ENCODE data around the gene SLF2. TPM values are rescaled to one million over a fixed set of nuclear protein-coding genes. Genes with fewer than 3 reads are reported as not detected.

Gene SLF2
- total RNA-seq: 10 to 100 TPM; 15.8 to 23.6 (median 18.7) TPM
- 10 to 100 TPM in 1 of 2 donors, 1 to 10 TPM in 1; 4.8 to 17.3 TPM for polyA plus RNA-seq
- long read RNA-seq, donor 1, full-length matches to known transcripts: 4 of 8 reads
- long read RNA-seq, donor 1, partial matches to known transcripts: 1 of 8 reads
- long read RNA-seq, donor 1, other reads (novel, unspliced or antisense): 3 of 8 reads
- long read RNA-seq, donor 2, full-length matches to known transcripts: 3 of 11 reads
- long read RNA-seq, donor 2, partial matches to known transcripts: 7 of 11 reads
- long read RNA-seq, donor 2, other reads (novel, unspliced or antisense): 1 of 11 reads
- long read RNA-seq, donor 3, full-length matches to known transcripts: 3 of 11 reads
- long read RNA-seq, donor 3, partial matches to known transcripts: 6 of 11 reads
- long read RNA-seq, donor 3, other reads (novel, unspliced or antisense): 2 of 11 reads

- TF ChIP-seq CTCF (IDR thresholded peaks at IDR 0.05): peak in 1 of 9 donors; percentile 5
- peaks cover 0 to 50% (median 39%) of the 10 kb centered on the region in 9 donors for H3K4me1 ChIP-seq
- peak within 1 kb of the TSS; percentile 88 to 99 (median 97) for H3K27ac ChIP-seq
- H3K4me3 ChIP-seq: peak within 1 kb of the TSS; percentile 77 to 99 (median 94)
- DNase-seq: peak; percentile 95 to 99
- peaks cover 0 to 35% (median 13%) of the 10 kb centered on the region in 9 donors for H3K36me3 ChIP-seq
- intact Hi-C loops (cut with DNase I): no loop called here
- 1% methylated on average over 66 to 71 of the region's 71 CpGs for WGBS, 2 donors
- no peaks in the 10 kb centered on the region for H3K9me3 ChIP-seq
- peak; percentile 97 to 99 (median 98) for ATAC-seq
- no peaks in the 10 kb centered on the region for H3K27me3 ChIP-seq
Measured at GRCh38 chr10:100912605-100913469, at the start of gene SLF2. Gene SLF2 (plus strand): TSS chr10:100912963. CDS start chr10:100913111, 148 bp downstream.

GRCh38 chr10:100863433-100863832 lies 49.3 kb upstream of the SLF2 start:
- WGBS, 2 donors: 83 to 88% methylated on average over 7 of the region's 7 CpGs
- Histone ChIP-seq H3K9me3 (no peaks in the 10 kb centered on the region), H3K27me3 (peaks cover 0 to 86% (median 63%) of the 10 kb centered on the region in 7 donors), H3K36me3 (no peaks in the 10 kb centered on the region), H3K27ac (no peak overlapping the region), H3K4me3 (no peak overlapping the region), H3K4me1 (no peaks in the 10 kb centered on the region)
- no peak for ATAC-seq
- intact Hi-C loops (cut with DNase I): no loop called here
- no peak for TF ChIP-seq CTCF (IDR thresholded peaks at IDR 0.05)
- no peak for DNase-seq

- ATAC-seq: no peak
- 73 to 81% methylated on average over 24 of the region's 24 CpGs for WGBS, 2 donors
- no peak overlapping the region for H3K4me3 ChIP-seq
- H3K4me1 ChIP-seq: no peaks in the 10 kb centered on the region
- TF ChIP-seq CTCF (IDR thresholded peaks at IDR 0.05): no peak
- peaks cover 0 to 85% (median 59%) of the 10 kb centered on the region in 7 donors for H3K27me3 ChIP-seq
- no peaks in the 10 kb centered on the region for H3K9me3 ChIP-seq
- intact Hi-C loops (cut with DNase I): no loop called here
- no peak for DNase-seq
- H3K27ac ChIP-seq: no peak overlapping the region
- no peaks in the 10 kb centered on the region for H3K36me3 ChIP-seq
Measured at GRCh38 chr10:100864036-100864885, 48.5 kb upstream of the SLF2 start.

Measured in heart right ventricle (tissue), 16 donors.